BE2C (cell line): ENCODE results near the gene EGLN3.
"Not testable (repeated sequence)": the region's sequence is repeated elsewhere in the genome, so short reads cannot be mapped to it uniquely, and the experiment has no call there.

Source experiments
- DNase-seq: peaks from one replicate; pipeline ENCODE4 v3.0.0-alpha.2; 2020
- H3K27me3 ChIP-seq: fragments of 250-450 bp; sonication (Bioruptor Pico); 2 replicates; pipeline ENCODE4 v1.5.1; 2020; ENCODE audit warnings: mild to moderate bottlenecking
- H3K36me3 ChIP-seq: fragments of 250-450 bp; sonication (Bioruptor Pico); 2 replicates; pipeline ENCODE4 v1.5.1; 2020; ENCODE audit warnings: mild to moderate bottlenecking
- H3K4me1 ChIP-seq: fragments of 250-450 bp; sonication (Bioruptor Pico); 2 replicates; pipeline ENCODE4 v1.5.1; 2020
- H3K4me3 ChIP-seq: 2 replicates; pipeline ENCODE4 v1.5.1; 2011; ENCODE audit warnings: low read depth, low read length
- H3K9me3 ChIP-seq: fragments of 250-450 bp; sonication (Bioruptor Pico); 2 replicates; pipeline ENCODE4 v1.5.1; 2020
- TF ChIP-seq, protein P1 (sequence below): IDR thresholded peaks from 2 replicates; pipeline ENCODE4 v1.5.1; 2012; ENCODE audit warnings: mild to moderate bottlenecking, low read depth, low read length

Gene EGLN3

DNA sequence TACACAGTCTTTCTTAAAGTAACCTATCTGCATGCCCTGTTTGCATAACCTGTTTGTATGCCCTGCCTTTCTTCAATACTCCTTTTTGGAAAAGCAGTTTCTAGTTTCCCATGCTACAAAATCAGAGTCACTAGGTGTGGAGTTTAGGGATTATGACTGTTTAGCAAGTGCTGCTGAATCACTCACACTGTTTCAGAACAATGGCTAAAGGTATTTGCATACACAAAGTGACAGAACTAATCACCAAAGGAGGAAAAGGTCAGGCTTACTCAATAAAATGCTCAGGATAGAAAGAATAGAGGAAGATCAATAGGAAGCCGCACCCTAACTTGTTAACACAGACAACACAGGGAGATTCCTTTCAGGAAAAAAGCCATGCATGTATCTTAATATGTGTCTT lies 19.4 kb downstream of the EGLN3 start:
- no peaks in the 10 kb centered on the region for H3K9me3 ChIP-seq
- no peak for DNase-seq
- H3K27me3 ChIP-seq = no peaks in the 10 kb centered on the region
- peaks cover 33% of the 10 kb centered on the region for H3K4me1 ChIP-seq
- TF ChIP-seq, protein P1, sequence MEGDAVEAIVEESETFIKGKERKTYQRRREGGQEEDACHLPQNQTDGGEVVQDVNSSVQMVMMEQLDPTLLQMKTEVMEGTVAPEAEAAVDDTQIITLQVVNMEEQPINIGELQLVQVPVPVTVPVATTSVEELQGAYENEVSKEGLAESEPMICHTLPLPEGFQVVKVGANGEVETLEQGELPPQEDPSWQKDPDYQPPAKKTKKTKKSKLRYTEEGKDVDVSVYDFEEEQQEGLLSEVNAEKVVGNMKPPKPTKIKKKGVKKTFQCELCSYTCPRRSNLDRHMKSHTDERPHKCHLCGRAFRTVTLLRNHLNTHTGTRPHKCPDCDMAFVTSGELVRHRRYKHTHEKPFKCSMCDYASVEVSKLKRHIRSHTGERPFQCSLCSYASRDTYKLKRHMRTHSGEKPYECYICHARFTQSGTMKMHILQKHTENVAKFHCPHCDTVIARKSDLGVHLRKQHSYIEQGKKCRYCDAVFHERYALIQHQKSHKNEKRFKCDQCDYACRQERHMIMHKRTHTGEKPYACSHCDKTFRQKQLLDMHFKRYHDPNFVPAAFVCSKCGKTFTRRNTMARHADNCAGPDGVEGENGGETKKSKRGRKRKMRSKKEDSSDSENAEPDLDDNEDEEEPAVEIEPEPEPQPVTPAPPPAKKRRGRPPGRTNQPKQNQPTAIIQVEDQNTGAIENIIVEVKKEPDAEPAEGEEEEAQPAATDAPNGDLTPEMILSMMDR = no peak
- H3K36me3 ChIP-seq = peaks cover 42% of the 10 kb centered on the region
- no peak overlapping the region for H3K4me3 ChIP-seq

DNA sequence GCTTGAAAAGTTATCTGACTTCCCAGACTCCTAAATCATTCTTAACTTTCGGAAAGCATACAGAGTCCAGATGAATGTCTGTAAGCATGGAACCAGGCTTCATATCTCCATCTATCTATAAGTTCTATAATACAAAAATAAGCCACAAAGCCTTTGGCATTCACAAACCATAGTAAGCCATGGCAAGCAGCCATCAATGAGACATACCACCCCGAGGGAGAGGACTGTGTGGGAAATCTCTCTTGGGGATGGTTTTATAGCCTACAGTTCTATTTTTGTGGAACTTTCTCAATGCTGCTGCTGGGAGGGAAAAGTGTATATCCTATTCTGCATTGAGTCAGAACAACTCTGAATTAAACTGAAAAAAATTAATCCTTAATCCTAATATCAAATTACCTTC lies 20.4 kb downstream of the EGLN3 start:
- peaks cover 53% of the 10 kb centered on the region for H3K36me3 ChIP-seq
- peak; percentile 47 for DNase-seq
- H3K27me3 ChIP-seq = no peaks in the 10 kb centered on the region
- no peak overlapping the region for H3K4me3 ChIP-seq
- H3K9me3 ChIP-seq = no peaks in the 10 kb centered on the region
- peaks cover 43% of the 10 kb centered on the region for H3K4me1 ChIP-seq
- TF ChIP-seq, protein P1 = no peak

DNA sequence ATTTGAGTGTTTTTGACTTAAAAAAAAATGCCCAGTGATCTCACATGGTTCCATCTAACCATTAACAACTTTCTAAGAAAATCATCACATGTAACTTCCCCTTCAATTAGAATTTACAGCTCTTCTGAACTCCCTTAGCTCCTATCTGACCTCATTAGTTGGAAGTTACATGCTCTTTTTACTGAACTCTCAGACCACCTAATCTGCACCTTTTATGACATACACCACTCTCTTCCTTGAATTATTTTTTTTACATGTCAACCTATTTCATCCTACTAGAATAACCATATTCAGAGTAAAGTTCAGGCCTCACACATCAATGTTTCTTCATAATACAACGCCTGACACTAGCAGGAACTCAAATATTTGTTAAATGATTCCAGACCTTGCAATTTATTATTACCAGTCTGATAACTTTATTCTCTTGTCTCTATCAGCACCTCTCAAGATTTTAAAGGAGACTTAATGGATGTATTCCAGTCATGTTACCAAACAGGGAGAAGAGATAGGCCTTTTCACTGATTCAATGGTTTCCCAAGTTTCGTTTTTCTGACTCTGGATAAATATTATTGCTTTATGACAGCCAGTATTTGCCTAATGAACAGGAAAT lies 21.0 kb downstream of the EGLN3 start:
- Histone ChIP-seq H3K4me1 (peaks cover 44% of the 10 kb centered on the region), H3K9me3 (no peaks in the 10 kb centered on the region), H3K36me3 (peaks cover 53% of the 10 kb centered on the region), H3K4me3 (no peak overlapping the region), H3K27me3 (no peaks in the 10 kb centered on the region)
- TF ChIP-seq, protein P1 = no peak
- no peak for DNase-seq

DNA sequence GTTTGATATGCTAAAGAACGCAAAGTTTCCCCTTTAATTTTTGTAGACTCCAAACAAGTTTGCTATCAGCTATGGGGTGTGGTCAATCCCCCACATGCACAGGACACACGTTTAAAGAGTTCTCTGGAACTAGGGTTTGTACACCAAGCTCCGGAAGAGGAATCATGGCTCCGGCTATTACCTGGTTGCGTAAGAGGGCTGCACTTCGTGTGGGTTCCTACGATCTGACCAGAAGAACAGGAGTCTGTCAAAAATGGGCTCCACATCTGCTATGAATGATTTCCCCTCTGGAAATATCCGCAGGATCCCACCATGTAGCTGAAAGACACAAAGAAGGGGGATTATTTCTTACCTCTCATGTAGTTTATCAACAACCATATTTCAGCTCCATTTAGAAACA lies 22.0 kb downstream of the EGLN3 start:
- Histone ChIP-seq H3K4me3 (no peak overlapping the region), H3K36me3 (peaks cover 61% of the 10 kb centered on the region), H3K27me3 (no peaks in the 10 kb centered on the region), H3K9me3 (no peaks in the 10 kb centered on the region), H3K4me1 (peaks cover 40% of the 10 kb centered on the region)
- TF ChIP-seq, protein P1 = no peak
- no peak for DNase-seq

DNA sequence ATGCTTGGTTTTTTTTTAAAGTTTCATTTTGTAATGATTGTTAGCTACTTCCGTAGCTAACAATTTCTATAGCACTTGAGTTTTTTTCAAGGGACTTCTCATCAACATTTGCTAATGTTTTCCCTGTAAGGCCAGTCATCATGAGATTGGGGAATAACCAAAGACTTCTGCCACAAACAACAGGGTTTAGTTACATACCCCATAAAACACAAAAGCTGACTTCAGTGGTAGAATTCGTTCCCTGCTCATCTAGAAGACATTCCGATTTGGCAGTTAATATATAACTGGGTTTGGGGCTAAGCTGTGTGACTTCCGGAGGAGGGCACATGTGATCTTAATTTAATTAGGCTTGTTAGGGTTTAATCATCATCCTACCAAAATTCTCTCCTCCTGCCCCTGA lies 22.9 kb downstream of the EGLN3 start:
- H3K27me3 ChIP-seq = no peaks in the 10 kb centered on the region
- H3K4me3 ChIP-seq = no peak overlapping the region
- H3K36me3 ChIP-seq = peaks cover 69% of the 10 kb centered on the region
- TF ChIP-seq, protein P1 = no peak
- DNase-seq = no peak
- peaks cover 38% of the 10 kb centered on the region for H3K4me1 ChIP-seq
- no peaks in the 10 kb centered on the region for H3K9me3 ChIP-seq

DNA sequence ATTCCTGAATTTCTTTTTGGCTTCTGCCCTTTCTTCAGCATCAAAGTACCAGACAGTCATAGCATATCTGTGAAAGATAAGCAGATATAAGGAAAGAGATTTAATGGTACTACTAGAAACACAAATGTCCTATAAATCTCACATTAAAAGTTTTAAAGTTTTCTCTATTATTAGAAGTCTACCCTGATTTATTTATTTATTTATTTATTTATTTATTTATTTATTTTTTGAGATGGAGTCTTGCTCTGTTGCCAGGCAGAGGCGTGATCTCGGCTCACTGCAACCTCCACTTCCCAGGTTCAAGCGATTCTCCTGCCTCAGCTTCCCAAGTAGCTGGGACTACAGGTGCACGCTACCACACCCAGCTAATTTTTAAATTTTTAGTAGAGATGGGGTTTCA lies 23.9 kb downstream of the EGLN3 start:
- Histone ChIP-seq H3K36me3 (peaks cover 78% of the 10 kb centered on the region), H3K4me1 (peaks cover 38% of the 10 kb centered on the region)
- DNase-seq, H3K9me3 ChIP-seq, H3K27me3 ChIP-seq, H3K4me3 ChIP-seq: not testable (repeated sequence)

DNA sequence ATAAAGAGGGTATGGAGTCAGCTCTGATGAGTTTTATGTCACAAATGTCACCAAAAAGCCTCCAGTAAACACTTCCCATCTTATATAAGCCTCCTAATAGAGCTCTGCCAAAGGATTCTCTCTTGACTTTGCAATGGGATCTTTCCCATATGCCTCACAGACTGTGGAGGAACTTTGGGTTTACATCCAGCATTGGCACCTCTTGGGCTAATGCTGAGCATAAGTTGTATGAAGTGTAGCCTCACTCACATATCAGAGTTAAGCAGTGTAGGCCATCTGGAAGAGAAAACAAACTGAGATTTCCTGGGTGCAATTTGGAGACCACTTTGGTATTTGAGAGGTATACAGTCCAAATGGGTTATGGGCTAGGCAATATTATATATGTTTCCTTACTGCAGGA lies 24.9 kb downstream of the EGLN3 start:
- TF ChIP-seq, protein P1 = no peak
- Histone ChIP-seq H3K4me3 (no peak overlapping the region), H3K4me1 (peaks cover 29% of the 10 kb centered on the region), H3K27me3 (no peaks in the 10 kb centered on the region), H3K36me3 (peaks cover 85% of the 10 kb centered on the region), H3K9me3 (no peaks in the 10 kb centered on the region)
- DNase-seq = no peak
